GM12874 (cell line): ENCODE results near the gene AMBRA1.
A peak's percentile ranks its signal among the peaks of the same experiment; 100 is the strongest.

Experiments used
- TF ChIP-seq, protein P1 (sequence below): IDR thresholded peaks from 2 replicates; pipeline ENCODE4 v1.5.1; 2011; ENCODE audit warnings: low read depth, mild to moderate bottlenecking, control low read depth, low read length, moderate library complexity; ENCODE audit not compliant: insufficient read depth

The AMBRA1 gene

DNA sequence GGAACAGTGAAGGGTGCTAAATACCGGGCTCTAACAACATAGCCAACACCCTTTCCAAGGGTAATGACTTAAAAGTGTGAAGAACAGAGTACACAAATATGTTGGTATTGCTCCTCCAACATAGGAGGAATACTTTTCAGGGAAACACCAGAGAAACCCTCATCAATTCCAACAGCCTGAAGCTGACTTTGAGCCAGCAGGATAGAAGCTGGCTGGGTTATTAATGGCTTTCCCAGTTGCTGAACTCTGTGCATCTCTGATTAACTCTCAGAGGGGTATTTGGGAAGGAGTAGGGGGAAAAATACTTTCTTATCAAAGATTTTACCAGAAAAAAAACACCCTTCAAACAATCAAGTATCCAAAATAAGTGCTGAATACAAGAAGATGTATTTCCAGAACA, 95.6 kb downstream of the AMBRA1 start:
- TF ChIP-seq, protein P1, sequence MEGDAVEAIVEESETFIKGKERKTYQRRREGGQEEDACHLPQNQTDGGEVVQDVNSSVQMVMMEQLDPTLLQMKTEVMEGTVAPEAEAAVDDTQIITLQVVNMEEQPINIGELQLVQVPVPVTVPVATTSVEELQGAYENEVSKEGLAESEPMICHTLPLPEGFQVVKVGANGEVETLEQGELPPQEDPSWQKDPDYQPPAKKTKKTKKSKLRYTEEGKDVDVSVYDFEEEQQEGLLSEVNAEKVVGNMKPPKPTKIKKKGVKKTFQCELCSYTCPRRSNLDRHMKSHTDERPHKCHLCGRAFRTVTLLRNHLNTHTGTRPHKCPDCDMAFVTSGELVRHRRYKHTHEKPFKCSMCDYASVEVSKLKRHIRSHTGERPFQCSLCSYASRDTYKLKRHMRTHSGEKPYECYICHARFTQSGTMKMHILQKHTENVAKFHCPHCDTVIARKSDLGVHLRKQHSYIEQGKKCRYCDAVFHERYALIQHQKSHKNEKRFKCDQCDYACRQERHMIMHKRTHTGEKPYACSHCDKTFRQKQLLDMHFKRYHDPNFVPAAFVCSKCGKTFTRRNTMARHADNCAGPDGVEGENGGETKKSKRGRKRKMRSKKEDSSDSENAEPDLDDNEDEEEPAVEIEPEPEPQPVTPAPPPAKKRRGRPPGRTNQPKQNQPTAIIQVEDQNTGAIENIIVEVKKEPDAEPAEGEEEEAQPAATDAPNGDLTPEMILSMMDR = no peak

DNA sequence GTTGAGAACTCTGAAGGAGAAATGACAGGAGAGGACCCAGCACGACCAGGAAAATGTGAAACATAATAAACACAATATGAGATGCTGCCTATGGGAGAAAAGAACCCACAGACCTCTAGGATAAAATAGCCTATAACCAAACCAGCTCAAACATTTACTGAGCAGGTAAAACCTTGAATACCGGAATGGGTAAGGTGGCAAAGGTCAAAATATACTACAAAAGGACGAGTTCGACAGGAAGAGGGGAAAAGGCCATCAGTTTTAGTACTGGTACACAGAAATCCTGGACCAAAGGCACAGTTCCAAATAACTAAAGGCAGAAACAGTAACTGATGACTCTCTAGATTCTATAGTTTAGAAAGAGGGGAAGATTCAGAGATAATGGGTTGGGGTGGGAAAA, 96.3 kb downstream of the AMBRA1 start:
- TF ChIP-seq, protein P1 = no peak

DNA sequence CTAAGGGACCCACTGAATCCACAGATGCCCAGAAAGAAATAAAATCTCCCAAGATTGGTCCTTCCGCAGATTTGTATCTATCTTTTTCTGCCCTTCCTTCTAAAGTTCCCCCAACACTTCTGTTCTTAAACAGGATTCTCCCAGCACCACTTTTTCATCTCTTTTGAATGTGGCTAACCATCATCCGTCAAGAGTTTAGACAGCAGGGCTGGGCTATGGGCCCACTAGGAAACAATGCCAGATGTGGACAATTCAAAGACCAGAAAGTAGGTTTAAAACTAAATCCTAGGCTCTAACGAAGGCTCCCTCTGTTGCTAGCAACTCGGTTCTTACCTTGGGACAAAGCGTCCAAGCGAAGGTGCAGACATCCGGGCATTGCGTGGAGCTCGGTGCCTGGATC, 100.0 kb downstream of the AMBRA1 start:
- TF ChIP-seq, protein P1 = no peak

DNA sequence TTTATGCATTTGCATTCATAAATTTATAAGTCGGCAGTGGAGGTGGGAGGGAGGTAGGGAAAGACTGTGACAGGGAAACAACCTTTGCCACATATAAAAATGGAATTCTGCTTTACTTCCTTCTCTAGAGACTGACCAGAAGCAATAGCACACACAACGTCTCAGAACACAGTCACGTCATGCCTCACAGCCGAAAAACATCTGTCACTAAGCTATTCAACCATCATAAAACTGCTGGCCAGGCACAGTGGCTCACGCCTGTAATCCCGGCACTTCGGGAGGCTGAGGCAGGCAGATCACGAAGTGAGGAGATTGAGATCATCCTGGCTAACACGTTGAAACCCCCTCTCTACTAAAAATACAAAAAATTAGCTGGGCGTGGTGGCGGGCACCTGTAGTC, 101.3 kb downstream of the AMBRA1 start:
- TF ChIP-seq, protein P1 = no peak

DNA sequence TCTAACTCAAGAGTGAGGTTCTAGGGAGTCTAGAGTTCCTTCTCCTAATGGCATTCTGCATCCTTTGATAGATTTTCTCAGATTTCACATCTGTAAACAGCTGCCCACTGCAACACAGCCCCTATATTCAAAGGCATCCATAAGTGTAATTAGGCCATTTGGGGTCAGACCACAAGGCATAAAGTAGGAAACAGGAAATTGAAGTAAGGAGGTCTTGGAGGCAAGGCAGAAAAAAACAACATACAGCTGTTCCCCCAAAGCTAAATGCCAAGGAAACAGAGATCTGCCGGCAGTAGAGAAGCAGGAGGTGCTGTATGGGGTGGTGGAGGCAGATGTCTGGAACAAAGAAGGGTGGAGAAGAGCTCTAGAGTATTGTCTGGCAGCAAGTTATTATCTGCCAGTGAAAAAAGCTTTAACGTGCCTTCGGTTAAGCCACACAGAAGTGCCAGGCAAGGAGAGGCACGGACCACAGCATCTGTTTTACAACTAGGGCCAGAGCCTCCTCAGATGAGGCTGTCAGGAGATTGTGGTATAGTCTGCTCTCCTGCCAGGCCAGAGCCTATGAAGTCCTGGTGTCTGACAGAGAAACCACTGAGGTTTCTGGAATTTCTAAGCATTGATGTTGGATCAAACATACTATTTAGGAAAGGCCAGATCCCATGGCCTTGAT, 102.0 kb downstream of the AMBRA1 start:
- TF ChIP-seq, protein P1 = no peak

DNA sequence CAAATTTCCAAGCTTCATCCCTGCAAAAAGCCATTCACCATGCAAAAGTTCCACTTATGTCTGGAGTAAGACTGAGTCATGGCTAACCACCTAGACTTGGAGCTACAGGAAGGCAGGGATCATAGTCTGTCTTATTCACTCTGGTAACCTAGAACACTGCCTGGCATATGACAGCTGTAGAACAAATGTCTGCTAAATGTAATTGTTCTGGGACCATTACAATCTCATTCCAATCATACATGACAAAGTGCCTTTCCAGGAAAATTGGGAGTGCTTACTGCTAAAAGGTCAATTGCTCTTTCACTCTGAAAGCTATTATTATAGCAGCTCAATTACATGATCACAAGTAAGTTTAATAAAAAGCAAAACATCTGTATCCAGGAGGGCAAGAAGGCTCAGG, 103.2 kb downstream of the AMBRA1 start:
- TF ChIP-seq, protein P1 = no peak

DNA sequence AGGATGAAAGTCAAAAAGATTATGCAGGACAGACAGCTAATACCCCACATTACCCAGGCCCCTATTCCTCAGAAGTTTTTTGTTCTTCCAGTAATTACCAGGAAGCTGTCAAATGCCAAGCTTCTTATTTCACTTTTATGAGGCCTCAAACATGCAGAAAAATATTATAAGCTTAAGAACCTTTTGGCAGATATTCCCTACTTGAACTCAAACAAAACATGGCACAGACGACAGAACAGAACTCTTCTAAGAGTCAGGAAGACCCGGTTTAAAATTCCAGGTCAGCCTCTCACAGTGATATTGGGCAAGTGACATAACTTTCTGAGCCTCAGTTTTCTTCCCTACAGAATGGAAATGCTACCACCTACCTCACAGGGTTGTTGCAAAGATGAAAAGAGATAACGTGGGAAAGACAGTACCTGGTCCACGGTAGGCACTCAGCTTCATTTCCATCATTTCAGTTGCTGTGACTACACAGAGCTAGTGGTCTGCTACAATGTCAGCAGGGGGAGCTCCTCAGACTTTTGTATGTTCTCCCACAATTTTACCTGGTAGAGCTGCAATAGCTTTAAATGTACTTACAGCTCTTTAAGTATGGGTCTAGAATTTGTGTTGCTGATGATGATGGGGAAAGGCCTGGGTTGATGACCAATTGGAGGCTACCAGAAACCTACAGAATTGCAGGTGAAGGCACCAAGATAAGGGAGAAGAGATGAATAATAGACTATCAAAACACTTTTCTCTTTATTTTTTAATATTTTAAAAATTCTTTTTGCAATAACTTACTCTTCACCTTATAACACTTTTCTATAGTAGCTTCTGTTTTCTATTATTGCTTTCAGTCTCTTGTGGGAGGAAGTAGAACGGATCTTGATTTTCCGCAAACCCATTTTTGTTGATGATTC, 103.9 kb downstream of the AMBRA1 start:
- TF ChIP-seq, protein P1 = peak; percentile 68
